GM19395 (cell line): ENCODE results near the gene RBM44.
"Not testable (repeated sequence)": the region's sequence is repeated elsewhere in the genome, so short reads cannot be mapped to it uniquely, and the experiment has no call there.

Source experiments
- ATAC-seq: cut with Tn5 transposase; IDR thresholded peaks from one replicate; pipeline ENCODE4 v1.9.1; 2021; ENCODE audit warnings: mild to moderate bottlenecking, moderate library complexity; ENCODE audit not compliant: unreplicated experiment

The RBM44 gene

GRCh38 chr2:237798236-237799059 is at the start of gene RBM44:
RBM44 (plus strand) TSS chr2:237798779; CDS start chr2:237813610, 14,831 bp downstream.
- no peak for ATAC-seq

DNA sequence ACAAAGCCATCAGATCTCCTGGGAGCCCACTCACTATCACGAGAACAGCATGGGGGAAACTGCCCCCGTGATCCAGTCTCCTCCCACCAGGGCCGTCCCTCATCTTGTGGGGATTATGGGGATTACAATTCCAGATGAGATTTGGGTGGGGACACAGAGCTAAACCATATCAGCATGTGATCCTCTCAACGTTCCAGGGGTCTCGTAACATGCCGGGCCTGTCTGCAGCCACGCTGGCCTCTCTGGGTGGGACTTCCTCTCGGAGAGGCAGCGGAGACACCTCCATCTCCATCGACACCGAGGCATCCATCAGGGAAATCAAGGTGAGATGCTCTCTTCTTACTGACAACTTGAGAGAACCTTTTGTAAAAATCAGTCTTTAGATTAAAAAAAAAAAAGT is 49.6 kb upstream of the RBM44 start:
- ATAC-seq: no peak

- no peak for ATAC-seq
Measured at GRCh38 chr2:237749961-237750360, 48.6 kb upstream of the RBM44 start.

DNA sequence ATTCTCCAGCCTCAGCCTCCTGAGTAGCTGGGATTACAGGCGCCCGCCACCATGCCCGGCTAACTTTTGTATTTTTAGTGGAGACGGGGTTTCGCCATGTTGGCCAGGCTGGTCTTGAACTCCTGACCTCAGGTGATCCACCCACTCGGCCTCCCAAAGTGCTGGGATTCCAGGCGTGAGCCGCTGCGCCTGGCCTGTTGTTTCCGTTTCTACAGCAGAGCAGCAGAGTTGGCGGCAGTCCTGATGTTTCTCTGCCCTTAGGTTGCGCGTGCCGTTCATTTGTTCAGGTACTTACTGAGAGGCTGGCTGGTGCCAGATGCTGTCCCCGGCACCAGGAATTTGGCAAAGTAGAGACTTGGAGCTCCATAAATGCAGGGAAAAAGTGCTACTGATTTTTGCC is 48.1 kb upstream of the RBM44 start:
- ATAC-seq: not testable (repeated sequence)

- peak; percentile 95 for ATAC-seq
Measured at GRCh38 chr2:237752761-237753165, 45.8 kb upstream of the RBM44 start.

DNA sequence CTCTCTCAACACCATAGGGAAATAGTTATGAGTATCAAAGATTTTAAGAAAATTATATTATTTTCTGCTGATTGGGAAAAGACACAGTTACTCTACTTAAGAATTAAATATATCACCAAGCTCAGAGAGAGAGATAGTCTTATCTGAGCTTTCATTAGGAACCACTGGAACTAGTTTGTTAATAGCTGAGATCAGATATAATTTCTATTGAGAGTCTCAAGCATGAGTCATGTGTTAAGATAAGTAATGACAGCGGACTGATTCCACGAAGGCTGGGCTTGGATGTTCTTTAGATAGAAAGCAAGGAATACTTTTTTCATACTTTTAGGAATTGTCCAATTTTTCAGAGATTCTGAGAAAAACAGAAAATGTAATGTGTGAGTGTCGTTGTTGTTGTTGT is 44.4 kb upstream of the RBM44 start:
- no peak for ATAC-seq

DNA sequence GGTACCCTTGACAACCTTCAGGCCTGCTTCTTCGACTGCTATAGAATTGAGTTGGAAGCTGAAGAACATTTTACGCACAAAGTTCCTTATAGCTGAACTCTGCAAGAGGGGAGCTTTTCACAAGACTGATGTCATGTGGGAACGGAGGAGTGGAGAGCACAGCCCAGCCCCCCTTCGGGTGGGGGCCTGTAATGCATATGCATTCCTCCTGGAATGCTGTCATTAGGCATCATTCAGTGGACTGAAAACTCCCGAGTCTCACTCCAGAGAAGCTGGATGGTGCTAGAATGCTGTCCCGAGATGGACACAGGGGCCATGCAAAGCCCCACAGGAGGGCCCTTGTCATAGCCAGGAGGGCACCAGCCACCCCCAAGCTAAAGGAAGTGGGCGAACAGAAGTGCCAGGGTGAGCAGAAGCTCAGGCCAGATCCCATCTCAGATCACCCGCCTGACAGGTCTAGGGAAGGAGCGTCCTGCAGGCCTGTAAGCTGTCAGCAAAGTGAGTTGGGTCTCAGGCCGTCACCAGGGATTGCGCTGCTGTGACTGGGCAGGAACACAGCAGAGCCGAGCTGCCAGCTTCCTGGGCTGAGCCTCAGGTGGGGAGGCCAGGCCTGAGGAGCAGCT is 43.8 kb upstream of the RBM44 start:
- no peak for ATAC-seq

- ATAC-seq: no peak
Measured at GRCh38 chr2:237757616-237758015, 41.0 kb upstream of the RBM44 start.

- ATAC-seq: no peak
Measured at GRCh38 chr2:237758185-237758584, 40.4 kb upstream of the RBM44 start.

GRCh38 chr2:237759176-237759575 is 39.4 kb upstream of the RBM44 start:
- ATAC-seq: no peak

GRCh38 chr2:237760506-237761502 is 37.8 kb upstream of the RBM44 start:
- no peak for ATAC-seq

GRCh38 chr2:237762291-237763182 is 36.0 kb upstream of the RBM44 start:
- not testable (repeated sequence) for ATAC-seq

DNA sequence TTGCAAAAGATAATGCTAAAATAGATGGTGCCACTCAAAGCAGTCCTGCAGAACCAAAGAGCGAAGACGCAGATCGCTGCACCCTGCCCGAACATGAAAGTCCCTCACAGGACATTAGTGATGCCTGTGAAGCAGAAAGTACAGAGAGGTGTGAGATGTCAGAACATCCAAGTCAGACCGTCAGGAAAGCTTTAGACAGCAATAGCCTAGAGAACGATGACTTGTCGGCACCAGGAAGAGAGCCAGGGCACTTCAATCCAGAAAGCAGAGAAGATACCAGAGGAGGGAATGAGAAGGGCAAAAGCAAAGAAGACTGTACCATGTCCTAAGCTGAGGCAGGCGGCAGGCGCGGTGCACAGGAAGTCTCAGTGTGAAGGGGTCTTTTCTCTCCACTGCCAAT is 34.8 kb upstream of the RBM44 start:
- no peak for ATAC-seq

DNA sequence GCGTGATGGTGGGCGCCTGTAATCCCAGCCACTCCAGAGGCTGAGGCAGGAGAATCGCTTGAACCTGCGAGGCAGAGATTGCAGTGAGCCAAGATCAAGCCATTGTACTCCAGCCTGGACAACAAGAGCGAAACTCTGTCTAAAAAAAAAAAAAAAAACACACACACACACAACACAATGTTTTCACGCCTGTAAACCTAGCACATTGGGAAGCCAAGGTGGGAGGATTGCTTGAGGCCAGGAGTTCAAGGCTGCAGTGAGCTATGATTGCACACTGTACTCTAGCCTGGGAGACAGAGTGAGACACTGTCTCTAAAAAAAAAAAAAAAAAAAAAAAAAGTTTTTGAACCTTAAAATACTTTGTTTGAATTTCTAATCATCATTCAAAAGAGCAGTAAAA is 33.5 kb upstream of the RBM44 start:
- ATAC-seq: not testable (repeated sequence)

GRCh38 chr2:237765875-237766274 is 32.7 kb upstream of the RBM44 start:
- no peak for ATAC-seq

- no peak for ATAC-seq
Measured at GRCh38 chr2:237766340-237766739, 32.2 kb upstream of the RBM44 start.

- ATAC-seq: no peak
Measured at GRCh38 chr2:237772513-237772912, 26.1 kb upstream of the RBM44 start.

DNA sequence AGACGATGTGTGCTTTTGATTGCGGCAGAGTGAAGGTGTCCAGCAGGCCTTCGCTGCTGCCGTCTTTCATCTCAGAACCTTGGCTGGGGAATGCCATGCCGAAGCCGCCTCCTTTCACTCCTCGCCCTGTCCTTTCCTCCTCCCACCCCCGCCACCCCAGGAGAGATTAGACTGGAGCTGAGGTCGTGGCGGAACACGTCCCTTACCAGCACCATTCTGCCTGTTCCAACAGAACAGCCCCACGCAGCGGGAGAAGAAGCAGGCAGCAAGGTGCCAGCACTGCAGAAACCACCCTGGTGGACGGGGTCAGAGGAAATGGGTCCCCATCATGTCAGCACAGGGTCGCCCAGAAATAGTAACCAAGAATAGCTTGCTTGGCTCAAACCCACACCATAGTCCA is 24.8 kb upstream of the RBM44 start:
- ATAC-seq: no peak

DNA sequence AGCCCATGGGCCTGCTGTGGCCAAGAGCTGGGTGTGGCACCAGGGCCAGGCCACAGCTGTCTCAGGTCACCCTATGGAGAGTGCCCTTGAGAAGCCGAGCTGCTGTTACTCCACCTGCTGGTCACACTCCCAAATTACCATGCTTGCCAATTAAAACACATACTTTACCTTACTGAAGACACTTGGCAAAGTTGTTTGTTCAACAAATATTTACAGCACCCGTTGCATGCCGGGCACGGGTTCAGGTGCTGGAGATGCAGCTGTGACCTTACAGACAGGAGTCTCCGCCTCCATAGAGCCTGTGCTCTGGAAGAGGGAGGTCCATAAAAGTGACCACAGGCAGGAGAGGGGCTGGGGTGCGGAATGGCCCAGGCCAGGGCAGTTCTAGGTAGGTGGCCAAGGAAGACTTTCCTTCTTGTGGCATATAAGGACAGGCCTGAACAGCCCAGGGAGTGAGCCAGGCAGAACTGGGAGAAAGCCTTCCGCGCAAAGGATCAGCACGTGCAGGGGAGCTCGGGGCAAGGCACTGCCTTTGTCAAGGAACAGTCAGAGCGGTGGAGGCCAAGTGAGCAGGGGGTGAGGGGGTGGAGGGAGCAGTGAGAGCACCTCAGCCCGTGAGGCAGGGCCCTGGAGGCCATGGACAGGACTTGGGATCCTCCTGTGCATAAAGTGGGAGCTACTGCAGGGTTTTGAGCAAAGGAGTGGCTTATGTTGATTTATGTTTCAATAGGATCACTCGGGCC is 23.6 kb upstream of the RBM44 start:
- peak; percentile 66 for ATAC-seq

- no peak for ATAC-seq
Measured at GRCh38 chr2:237779521-237779920, 19.1 kb upstream of the RBM44 start.
